ENCODE results near the gene NHEJ1. TPM values are rescaled to one million over a fixed set of nuclear protein-coding genes. Genes with fewer than 3 reads are reported as not detected.
A peak's percentile ranks its signal among the peaks of the same experiment; 100 is the strongest.

The NHEJ1 gene
- total RNA-seq, 6 experiments from 2014 or later, result 5.8 to 16.7 (median 10.9) TPM

- peaks cover 0 to 26% (median 4%) of the 10 kb centered on the region in 4 donors for H3K4me1 ChIP-seq
- H3K27ac ChIP-seq, result peak overlapping the region; percentile 99 to 100 (median 99)
- peak; percentile 38 to 47 (median 42) for ATAC-seq
- TF ChIP-seq POLR2A (IDR thresholded peaks at IDR 0.05) (no peak), CTCF (IDR thresholded peaks at IDR 0.05) (no peak)
- peak; percentile 60 to 71 (median 69) for DNase-seq
- H3K9me3 ChIP-seq, result no peaks in the 10 kb centered on the region
- intact Hi-C loops (cut with DNase I), result loop anchor here in 1 of 2 donors (5.0 kb wide), 1 partner anchor 41 kb away; the partner anchor contains the start of gene ABCB6
- WGBS (ENCODE audit: insufficient coverage, low coverage, low lambda C conversion rate, missing lambda C conversion rate), result 6% methylated on average over 8 of the region's 45 CpGs
- H3K36me3 ChIP-seq, result peaks cover 0 to 52% (median 10%) of the 10 kb centered on the region in 4 donors
- H3K27me3 ChIP-seq, result no peaks in the 10 kb centered on the region
- peak overlapping the region; percentile 86 to 98 (median 92) for H3K4me3 ChIP-seq
Observed at GRCh38 chr2:219175928-219176817, 15.6 kb upstream of the NHEJ1 start.

- H3K4me1 ChIP-seq, result peaks cover 0 to 33% (median 7%) of the 10 kb centered on the region in 4 donors
- intact Hi-C loops (cut with DNase I), result loop anchor here in 1 of 2 donors (5.0 kb wide), 1 partner anchor 42 kb away; the partner anchor contains the start of gene ABCB6
- peaks cover 0 to 45% (median 7%) of the 10 kb centered on the region in 4 donors for H3K36me3 ChIP-seq
- TF ChIP-seq POLR2A (IDR thresholded peaks at IDR 0.05) (no peak), CTCF (IDR thresholded peaks at IDR 0.05) (no peak)
- H3K27ac ChIP-seq, result peak overlapping the region in 2 of 3 donors; percentile 99 to 100
- no peaks in the 10 kb centered on the region for H3K9me3 ChIP-seq
- no peaks in the 10 kb centered on the region for H3K27me3 ChIP-seq
- DNase-seq (no peak), ATAC-seq (no peak)
- H3K4me3 ChIP-seq, result peak overlapping the region; percentile 86 to 98 (median 92)
- 74% methylated on average over 7 of the region's 7 CpGs for WGBS (ENCODE audit: insufficient coverage, low coverage, low lambda C conversion rate, missing lambda C conversion rate)
Observed at GRCh38 chr2:219175486-219175885, 14.9 kb upstream of the NHEJ1 start.

GRCh38 chr2:219174801-219175200 lies 14.2 kb upstream of the NHEJ1 start:
- no peaks in the 10 kb centered on the region for H3K27me3 ChIP-seq
- H3K27ac ChIP-seq, result no peak overlapping the region
- no peaks in the 10 kb centered on the region for H3K9me3 ChIP-seq
- no peak for DNase-seq
- ATAC-seq, result no peak
- no peak for TF ChIP-seq CTCF (IDR thresholded peaks at IDR 0.05)
- TF ChIP-seq POLR2A (IDR thresholded peaks at IDR 0.05), result no peak
- peaks cover 0 to 38% (median 4%) of the 10 kb centered on the region in 4 donors for H3K36me3 ChIP-seq
- intact Hi-C loops (cut with DNase I), result loop anchor here in 1 of 2 donors (5.0 kb wide), 2 partner anchors 32 to 42 kb away; partner anchors contain the start of genes ABCB6 and ZFAND2B
- WGBS (ENCODE audit: insufficient coverage, low coverage, low lambda C conversion rate, missing lambda C conversion rate), result 83% methylated on average over 1 of the region's 7 CpGs
- H3K4me1 ChIP-seq, result peaks cover 0 to 40% (median 10%) of the 10 kb centered on the region in 4 donors
- H3K4me3 ChIP-seq, result no peak overlapping the region

- Histone ChIP-seq H3K27ac (no peak overlapping the region), H3K4me3 (no peak overlapping the region), H3K4me1 (peaks cover 0 to 35% (median 9%) of the 10 kb centered on the region in 4 donors), H3K9me3 (no peaks in the 10 kb centered on the region), H3K36me3 (peaks cover 0 to 35% (median 4%) of the 10 kb centered on the region in 4 donors), H3K27me3 (no peaks in the 10 kb centered on the region)
- intact Hi-C loops (cut with DNase I), result loop anchor here in 1 of 2 donors (5.0 kb wide), 1 partner anchor 33 kb away; the partner anchor contains the start of gene ZFAND2B
- TF ChIP-seq POLR2A (IDR thresholded peaks at IDR 0.05), result no peak
- no peak for TF ChIP-seq CTCF (IDR thresholded peaks at IDR 0.05)
- 87% methylated on average over 2 of the region's 3 CpGs for WGBS (ENCODE audit: insufficient coverage, low coverage, low lambda C conversion rate, missing lambda C conversion rate)
- no peak for ATAC-seq
- no peak for DNase-seq
Observed at GRCh38 chr2:219174146-219174545, 13.5 kb upstream of the NHEJ1 start.
